Activated naive CD8-positive, alpha-beta T cell (primary cell): ENCODE data around the gene CAPS2.

ENCODE experiments used
- H3K27ac Mint-ChIP-seq: one replicate; pipeline ENCODE4 v1.8.0; 2021; ENCODE audit warnings: mixed read lengths
- H3K27me3 Mint-ChIP-seq: one replicate; pipeline ENCODE4 v1.8.0; 2021; ENCODE audit warnings: mixed read lengths
- H3K36me3 Mint-ChIP-seq: one replicate; pipeline ENCODE4 v1.8.0; 2021; ENCODE audit warnings: mixed read lengths
- H3K4me1 Mint-ChIP-seq: one replicate; pipeline ENCODE4 v1.8.0; 2021; ENCODE audit warnings: low read depth, mixed read lengths
- H3K4me3 Mint-ChIP-seq: one replicate; pipeline ENCODE4 v1.8.0; 2021; ENCODE audit warnings: mild to moderate bottlenecking, mixed read lengths
- H3K9me3 Mint-ChIP-seq: one replicate; pipeline ENCODE4 v1.8.0; 2021; ENCODE audit warnings: low read depth, mixed read lengths

Gene CAPS2

GRCh38 chr12:75327642-75328041 is 2.5 kb downstream of the CAPS2 start:
- H3K4me1 Mint-ChIP-seq = peaks cover 10% of the 10 kb centered on the region
- H3K4me3 Mint-ChIP-seq = no peak overlapping the region
- H3K27me3 Mint-ChIP-seq = peaks cover 24% of the 10 kb centered on the region
- no peaks in the 10 kb centered on the region for H3K36me3 Mint-ChIP-seq
- H3K9me3 Mint-ChIP-seq = no peaks in the 10 kb centered on the region
- H3K27ac Mint-ChIP-seq = no peak overlapping the region

- Mint-ChIP-seq H3K4me3 (no peak overlapping the region), H3K27ac (no peak overlapping the region), H3K36me3 (no peaks in the 10 kb centered on the region), H3K27me3 (peaks cover 11% of the 10 kb centered on the region), H3K9me3 (no peaks in the 10 kb centered on the region), H3K4me1 (no peaks in the 10 kb centered on the region)
Measured at GRCh38 chr12:75323663-75324062, 6.5 kb downstream of the CAPS2 start.

- no peaks in the 10 kb centered on the region for H3K4me1 Mint-ChIP-seq
- no peaks in the 10 kb centered on the region for H3K9me3 Mint-ChIP-seq
- no peaks in the 10 kb centered on the region for H3K36me3 Mint-ChIP-seq
- H3K27me3 Mint-ChIP-seq = peaks cover 10% of the 10 kb centered on the region
- no peak overlapping the region for H3K27ac Mint-ChIP-seq
- H3K4me3 Mint-ChIP-seq = no peak overlapping the region
Measured at GRCh38 chr12:75322464-75322863, 7.7 kb downstream of the CAPS2 start.

GRCh38 chr12:75317784-75318183 is 12.3 kb downstream of the CAPS2 start:
- Mint-ChIP-seq H3K4me3 (no peak overlapping the region), H3K27ac (no peak overlapping the region), H3K4me1 (no peaks in the 10 kb centered on the region), H3K9me3 (no peaks in the 10 kb centered on the region), H3K36me3 (no peaks in the 10 kb centered on the region), H3K27me3 (peaks cover 5% of the 10 kb centered on the region)

- H3K36me3 Mint-ChIP-seq = no peaks in the 10 kb centered on the region
- H3K27ac Mint-ChIP-seq = no peak overlapping the region
- H3K27me3 Mint-ChIP-seq = peaks cover 5% of the 10 kb centered on the region
- H3K4me3 Mint-ChIP-seq = no peak overlapping the region
- H3K4me1 Mint-ChIP-seq = no peaks in the 10 kb centered on the region
- no peaks in the 10 kb centered on the region for H3K9me3 Mint-ChIP-seq
Measured at GRCh38 chr12:75315518-75315917, 14.6 kb downstream of the CAPS2 start.

GRCh38 chr12:75311369-75311768 is 18.8 kb downstream of the CAPS2 start:
- H3K4me3 Mint-ChIP-seq = no peak overlapping the region
- no peaks in the 10 kb centered on the region for H3K9me3 Mint-ChIP-seq
- H3K27me3 Mint-ChIP-seq = no peaks in the 10 kb centered on the region
- no peak overlapping the region for H3K27ac Mint-ChIP-seq
- H3K36me3 Mint-ChIP-seq = no peaks in the 10 kb centered on the region
- H3K4me1 Mint-ChIP-seq = no peaks in the 10 kb centered on the region

- Mint-ChIP-seq H3K4me3 (no peak overlapping the region), H3K27ac (no peak overlapping the region), H3K36me3 (peaks cover 2% of the 10 kb centered on the region), H3K27me3 (no peaks in the 10 kb centered on the region), H3K9me3 (no peaks in the 10 kb centered on the region), H3K4me1 (no peaks in the 10 kb centered on the region)
Measured at GRCh38 chr12:75308279-75308678, 21.8 kb downstream of the CAPS2 start.

GRCh38 chr12:75305412-75306332 is 24.5 kb downstream of the CAPS2 start:
- no peaks in the 10 kb centered on the region for H3K4me1 Mint-ChIP-seq
- H3K36me3 Mint-ChIP-seq = peaks cover 2% of the 10 kb centered on the region

GRCh38 chr12:75302781-75303180 is 27.3 kb downstream of the CAPS2 start:
- Mint-ChIP-seq H3K27me3 (no peaks in the 10 kb centered on the region), H3K27ac (no peak overlapping the region), H3K9me3 (no peaks in the 10 kb centered on the region), H3K36me3 (peaks cover 2% of the 10 kb centered on the region), H3K4me1 (no peaks in the 10 kb centered on the region), H3K4me3 (no peak overlapping the region)

More at GRCh38 chr12:75305412-75306332, 24.5 kb downstream of the CAPS2 start:
- Mint-ChIP-seq H3K27ac (no peak overlapping the region), H3K4me3 (no peak overlapping the region), H3K27me3 (no peaks in the 10 kb centered on the region), H3K9me3 (no peaks in the 10 kb centered on the region)

- H3K36me3 Mint-ChIP-seq = peaks cover 2% of the 10 kb centered on the region
- no peaks in the 10 kb centered on the region for H3K27me3 Mint-ChIP-seq
- H3K27ac Mint-ChIP-seq = no peak overlapping the region
- H3K9me3 Mint-ChIP-seq = no peaks in the 10 kb centered on the region
- H3K4me3 Mint-ChIP-seq = no peak overlapping the region
- H3K4me1 Mint-ChIP-seq = no peaks in the 10 kb centered on the region
Measured at GRCh38 chr12:75302225-75302624, 27.9 kb downstream of the CAPS2 start.

- Mint-ChIP-seq H3K4me1 (no peaks in the 10 kb centered on the region), H3K36me3 (peaks cover 2% of the 10 kb centered on the region), H3K4me3 (no peak overlapping the region), H3K9me3 (no peaks in the 10 kb centered on the region), H3K27ac (no peak overlapping the region), H3K27me3 (no peaks in the 10 kb centered on the region)
Measured at GRCh38 chr12:75294797-75295196, 35.3 kb downstream of the CAPS2 start.

GRCh38 chr12:75294336-75294735 is 35.8 kb downstream of the CAPS2 start:
- H3K9me3 Mint-ChIP-seq = no peaks in the 10 kb centered on the region
- H3K4me1 Mint-ChIP-seq = no peaks in the 10 kb centered on the region
- no peaks in the 10 kb centered on the region for H3K27me3 Mint-ChIP-seq
- no peak overlapping the region for H3K27ac Mint-ChIP-seq
- H3K4me3 Mint-ChIP-seq = no peak overlapping the region
- peaks cover 2% of the 10 kb centered on the region for H3K36me3 Mint-ChIP-seq

- no peaks in the 10 kb centered on the region for H3K27me3 Mint-ChIP-seq
- H3K36me3 Mint-ChIP-seq = peaks cover 2% of the 10 kb centered on the region
- H3K4me3 Mint-ChIP-seq = no peak overlapping the region
- no peaks in the 10 kb centered on the region for H3K4me1 Mint-ChIP-seq
- no peaks in the 10 kb centered on the region for H3K9me3 Mint-ChIP-seq
- no peak overlapping the region for H3K27ac Mint-ChIP-seq
Measured at GRCh38 chr12:75291014-75291413, 39.1 kb downstream of the CAPS2 start.

GRCh38 chr12:75289753-75290152 is 40.4 kb downstream of the CAPS2 start:
- Mint-ChIP-seq H3K4me1 (no peaks in the 10 kb centered on the region), H3K27ac (no peak overlapping the region), H3K9me3 (no peaks in the 10 kb centered on the region), H3K27me3 (no peaks in the 10 kb centered on the region), H3K4me3 (no peak overlapping the region), H3K36me3 (no peaks in the 10 kb centered on the region)

- Mint-ChIP-seq H3K4me3 (no peak overlapping the region), H3K4me1 (no peaks in the 10 kb centered on the region), H3K27ac (no peak overlapping the region), H3K36me3 (no peaks in the 10 kb centered on the region), H3K27me3 (no peaks in the 10 kb centered on the region), H3K9me3 (no peaks in the 10 kb centered on the region)
Measured at GRCh38 chr12:75288860-75289259, 41.3 kb downstream of the CAPS2 start.

- Mint-ChIP-seq H3K36me3 (no peaks in the 10 kb centered on the region), H3K9me3 (no peaks in the 10 kb centered on the region), H3K4me3 (no peak overlapping the region), H3K27me3 (no peaks in the 10 kb centered on the region), H3K4me1 (no peaks in the 10 kb centered on the region), H3K27ac (no peak overlapping the region)
Measured at GRCh38 chr12:75275702-75276101, 54.4 kb downstream of the CAPS2 start.
